PC-9 (cell line): ENCODE results near the gene MRPL27.

ENCODE experiments used
- CTCF ChIP-seq: fragments of 200-600 bp; sonication (generic); conservative IDR thresholded peaks from 2 replicates; pipeline ENCODE4 v1.6.1; 2017; ENCODE audit warnings: mixed run types, antibody characterized with exemption, mild to moderate bottlenecking, moderate library complexity
- EZH2 ChIP-seq: fragments of 200-600 bp; sonication (generic); IDR thresholded peaks from 2 replicates; pipeline ENCODE4 v1.8.0; 2017; ENCODE audit warnings: antibody characterized with exemption, low read depth

- TF ChIP-seq CTCF (no peak), EZH2 (no peak)
Observed at GRCh38 chr17:50406578-50406977, 33.6 kb upstream of the MRPL27 start.
